IMR-90 (cell line): ENCODE data around the gene NTM. TPM values are rescaled to one million over a fixed set of nuclear protein-coding genes. Genes with fewer than 3 reads are reported as not detected.

ENCODE experiments used
- ATAC-seq: fragments of 200-7000 bp; cut with Tn5 transposase; 2 replicates; pipeline ENCODE4 v1.9.1; 2020; ENCODE audit warnings: low read depth, mild to moderate bottlenecking, moderate library complexity
- BruUV-seq: library from RNA; stranded (reverse); fragments of 400-500 nt; replicated peaks from 2 replicates; lab custom pipeline; 2021; lab: Mats Ljungman, UMichigan
- CTCF ChIA-PET: fragments of 300-600 bp; formaldehyde crosslinking; extraction: SDS; loops from one replicate; lab custom pipeline; 2021; ENCODE audit warnings: antibody characterized with exemption; lab: Yijun Ruan, JAX
- POLR2A ChIA-PET: fragments of 300-600 bp; sonication (Branson Sonifier 250); formaldehyde crosslinking; loops from one replicate; lab custom pipeline; 2022; ENCODE audit warnings: antibody characterized with exemption; ENCODE audit not compliant: unreplicated experiment; lab: Charles Lee
- DNase-seq: peaks from one replicate; pipeline ENCODE4 v3.0.0; 2013
- H2AFZ ChIP-seq: replicated peaks from 2 replicates; pipeline ENCODE3; 2013; ENCODE audit warnings: low read length, mild to moderate bottlenecking; ENCODE audit not compliant: poor library complexity
- H2AK5ac ChIP-seq: 2 replicates; pipeline ENCODE4 v1.6.1; 2013; ENCODE audit warnings: low read depth, low read length, inconsistent platforms
- H2AK9ac ChIP-seq: replicated peaks from 2 replicates; pipeline ENCODE3; 2013; ENCODE audit warnings: mild to moderate bottlenecking, low read depth, low read length, moderate library complexity; ENCODE audit not compliant: poor library complexity
- H2BK120ac ChIP-seq: 2 replicates; pipeline ENCODE4 v1.6.1; 2013; ENCODE audit warnings: low read depth, low read length, inconsistent platforms
- H2BK15ac ChIP-seq: 3 replicates; pipeline ENCODE4 v1.6.1; 2013; ENCODE audit warnings: low read depth, low read length, inconsistent platforms
- H2BK20ac ChIP-seq: 2 replicates; pipeline ENCODE4 v1.6.1; 2013; ENCODE audit warnings: low read depth, mild to moderate bottlenecking, inconsistent platforms, low read length, moderate library complexity
- H2BK5ac ChIP-seq: 2 replicates; pipeline ENCODE4 v1.6.1; 2013; ENCODE audit warnings: mild to moderate bottlenecking, low read depth, low read length, inconsistent platforms; ENCODE audit not compliant: poor library complexity, severe bottlenecking
- H3K14ac ChIP-seq: replicated peaks from 2 replicates; pipeline ENCODE4 v1.6.1; 2013; ENCODE audit warnings: low read depth, low read length, inconsistent platforms
- H3K18ac ChIP-seq: 2 replicates; pipeline ENCODE4 v1.6.1; 2013; ENCODE audit warnings: low read depth, low read length, control low read depth
- H3K23ac ChIP-seq: 2 replicates; pipeline ENCODE4 v1.6.1; 2013; ENCODE audit warnings: low read depth, low read length, inconsistent platforms
- H3K27ac ChIP-seq: 2 replicates; pipeline ENCODE4 v1.5.1; 2013; ENCODE audit warnings: mild to moderate bottlenecking, control low read depth, low read length; ENCODE audit not compliant: insufficient read depth
- H3K27me3 ChIP-seq: 2 replicates; pipeline ENCODE4 v1.6.1; 2013; ENCODE audit warnings: low read length; ENCODE audit not compliant: control insufficient read depth, insufficient read depth
- H3K36me3 ChIP-seq: 2 replicates; pipeline ENCODE4 v1.6.1; 2013; ENCODE audit warnings: low read length, mixed read lengths; ENCODE audit not compliant: control insufficient read depth, insufficient read depth
- H3K4ac ChIP-seq: 2 replicates; pipeline ENCODE4 v1.6.1; 2013; ENCODE audit warnings: low read depth, low read length, inconsistent platforms
- H3K4me1 ChIP-seq: 2 replicates; pipeline ENCODE4 v1.6.1; 2013; ENCODE audit warnings: low read length, mixed read lengths; ENCODE audit not compliant: control insufficient read depth, insufficient read depth
- H3K4me2 ChIP-seq: 2 replicates; pipeline ENCODE4 v1.6.1; 2013; ENCODE audit warnings: low read depth, mild to moderate bottlenecking, control low read depth, low read length, moderate library complexity
- H3K4me3 ChIP-seq: 2 replicates; pipeline ENCODE4 v1.5.1; 2013; ENCODE audit warnings: low read depth, mild to moderate bottlenecking, control low read depth, low read length, moderate library complexity; ENCODE audit not compliant: insufficient read depth
- H3K56ac ChIP-seq: 2 replicates; pipeline ENCODE4 v1.6.1; 2013; ENCODE audit warnings: low read length, inconsistent platforms; ENCODE audit not compliant: insufficient read depth; ENCODE audit errors: extremely low read depth
- H3K79me1 ChIP-seq, 2 experiments: 2 replicates each; pipeline ENCODE4 v1.6.1; 2013; ENCODE audit warnings: low read length in 2 of 2, inconsistent platforms in 1 of 2, low read depth in 1 of 2
- H3K9ac ChIP-seq: 2 replicates; pipeline ENCODE4 v1.6.1; 2013; ENCODE audit warnings: low read depth, low read length, control low read depth
- H3K9me1 ChIP-seq: 2 replicates; pipeline ENCODE4 v1.6.1; 2013; ENCODE audit warnings: low read length, inconsistent platforms; ENCODE audit not compliant: insufficient read depth
- H3K9me3 ChIP-seq: 2 replicates; pipeline ENCODE4 v1.6.1; 2013; ENCODE audit warnings: low read length; ENCODE audit not compliant: control insufficient read depth, insufficient read depth
- H4K20me1 ChIP-seq: 2 replicates; pipeline ENCODE4 v1.6.1; 2013; ENCODE audit warnings: low read length, inconsistent platforms; ENCODE audit not compliant: insufficient read depth
- H4K5ac ChIP-seq: 2 replicates; pipeline ENCODE4 v1.6.1; 2013; ENCODE audit warnings: mild to moderate bottlenecking, low read depth, low read length, control low read depth
- H4K8ac ChIP-seq, 2 experiments: 2 replicates each; pipeline ENCODE4 v1.6.1; 2013; ENCODE audit warnings: low read depth in 2 of 2, low read length in 2 of 2, control low read depth in 1 of 2, inconsistent platforms in 1 of 2
- H4K91ac ChIP-seq: 2 replicates; pipeline ENCODE4 v1.6.1; 2013; ENCODE audit warnings: low read depth, low read length, inconsistent platforms; ENCODE audit not compliant: insufficient read depth
- BHLHE40 ChIP-seq: fragments of 150-350 bp; IDR thresholded peaks from 2 replicates; pipeline ENCODE4 v1.6.1; 2016; ENCODE audit warnings: mild to moderate bottlenecking, low read depth, low read length
- CEBPB ChIP-seq: IDR thresholded peaks from 2 replicates; pipeline ENCODE4 v1.6.1; 2012; ENCODE audit warnings: low read depth, low read length, improper control_type of control experiment
- CHD1 ChIP-seq: IDR thresholded peaks from 2 replicates; pipeline ENCODE4 v1.6.1; 2012; ENCODE audit warnings: low read depth, low read length, improper control_type of control experiment
- CTCF ChIP-seq: conservative IDR thresholded peaks from 2 replicates; pipeline ENCODE4 v1.5.1; 2012; ENCODE audit warnings: mild to moderate bottlenecking, low read depth, low read length, improper control_type of control experiment
- FOS ChIP-seq: fragments of 150-350 bp; IDR thresholded peaks from 2 replicates; pipeline ENCODE4 v1.6.1; 2016; ENCODE audit warnings: low read depth, low read length
- MAFK ChIP-seq: IDR thresholded peaks from 2 replicates; pipeline ENCODE4 v1.6.1; 2012; ENCODE audit warnings: low read depth, low read length, improper control_type of control experiment
- MAZ ChIP-seq: IDR thresholded peaks from 2 replicates; pipeline ENCODE4 v1.6.1; 2012; ENCODE audit warnings: low read depth, mild to moderate bottlenecking, low read length, improper control_type of control experiment, moderate library complexity, borderline replicate concordance
- MXI1 ChIP-seq: IDR thresholded peaks from 2 replicates; pipeline ENCODE4 v1.6.1; 2012; ENCODE audit warnings: low read depth, mild to moderate bottlenecking, low read length, moderate library complexity, borderline replicate concordance
- NFE2L2 ChIP-seq: fragments of 150-350 bp; IDR thresholded peaks from 2 replicates; pipeline ENCODE4 v1.6.1; 2016; ENCODE audit warnings: low read depth, mild to moderate bottlenecking, low read length
- POLR2A ChIP-seq: IDR thresholded peaks from 2 replicates; pipeline ENCODE4 v1.6.1; 2012; ENCODE audit warnings: mild to moderate bottlenecking, low read depth, low read length
- RAD21 ChIP-seq: IDR thresholded peaks from 2 replicates; pipeline ENCODE4 v1.6.1; 2012; ENCODE audit warnings: low read length, improper control_type of control experiment
- RCOR1 ChIP-seq: IDR thresholded peaks from 2 replicates; pipeline ENCODE4 v1.6.1; 2012; ENCODE audit warnings: mild to moderate bottlenecking, low read length, improper control_type of control experiment; ENCODE audit not compliant: insufficient replicate concordance
- RFX5 ChIP-seq: IDR thresholded peaks from 2 replicates; pipeline ENCODE4 v1.8.0; 2012; ENCODE audit warnings: low read depth, mild to moderate bottlenecking, low read length, moderate library complexity
- USF2 ChIP-seq: fragments of 150-350 bp; IDR thresholded peaks from 2 replicates; pipeline ENCODE4 v1.6.1; 2017; ENCODE audit warnings: mild to moderate bottlenecking, antibody characterized with exemption, low read length, low read depth
- WGBS, 2 experiments: methylation state at CpG; one replicate each; pipeline versions ENCODE4 v1.1.5 to v1.1.7; 2013; ENCODE audit warnings: missing lambda C conversion rate in 2 of 2; ENCODE audit not compliant: insufficient read length in 1 of 2; ENCODE audit errors: extremely low coverage in 2 of 2; 5-methylcytosine and 5-hydroxymethylcytosine counted together
- dilution Hi-C: fragments of 300-500 bp; cut with HindIII; formaldehyde crosslinking; loops from one replicate; pipeline ENCODE4 v1.14.3; 2018; ENCODE audit warnings: low sequenced_read_pairs; ENCODE audit not compliant: unreplicated experiment
- in situ Hi-C: fragments of 300-500 bp; cut with MboI; formaldehyde crosslinking; loops from 3 replicates; pipeline ENCODE4 v1.14.3; 2019; ENCODE audit warnings: low sequenced_read_pairs, inconsistent platforms, mixed read lengths
- intact Hi-C: fragments of 100-400 bp; cut with micrococcal nuclease; formaldehyde crosslinking; loops from 2 replicates; pipeline ENCODE4 v1.10.0; 2022
- polyA plus RNA-seq, 3 experiments: library from polyadenylated mRNA; depleted of rRNA; stranded (reverse); fragments of >200 nt; gene quantifications; 2 replicates each; pipeline ENCODE4 v1.2.3, GENCODE V29; 2012; ENCODE audit warnings: low replicate concordance in 1 of 3
- total RNA-seq: library from RNA; depleted of rRNA; stranded (reverse); fragments of >200 nt; gene quantifications from 2 replicates; pipeline ENCODE4 v1.2.3, GENCODE V29; 2012
- TF ChIP-seq, protein P1 (sequence below): fragments of 150-350 bp; IDR thresholded peaks from 2 replicates; pipeline ENCODE4 v1.6.1; 2016; ENCODE audit warnings: low read depth, mild to moderate bottlenecking, low read length, moderate library complexity, borderline replicate concordance

Gene NTM
- total and polyA plus RNA-seq, 2 of the 4 experiments (the other 2 are of a cell fraction), result 19.5 to 25.5 TPM

- DNase-seq (no peak), ATAC-seq (peak; percentile 42)
- Histone ChIP-seq H3K14ac (no peak overlapping the region), H2BK5ac (no peak overlapping the region), H3K36me3 (no peaks in the 10 kb centered on the region), H2AFZ (no peak overlapping the region), H4K20me1 (no peaks in the 10 kb centered on the region), H3K23ac (no peak overlapping the region), H2BK20ac (no peak overlapping the region), H2AK9ac (no peak overlapping the region), H3K27me3 (no peaks in the 10 kb centered on the region), H2BK120ac (no peak overlapping the region), H3K4me3 (no peak overlapping the region), H3K27ac (no peak overlapping the region), H3K4ac (no peak overlapping the region), H4K91ac (no peak overlapping the region), H4K5ac (no peak overlapping the region), H2BK15ac (no peak overlapping the region), H3K4me2 (0 out of 2 replicates have a peak overlapping the region, but pooled peaks have one; percentile 17), H3K4me1 (no peaks in the 10 kb centered on the region; the same call in 1 of the 2 replicates), H3K56ac (no peak overlapping the region), H4K8ac (no peak overlapping the region), H3K9me1 (0 out of 2 replicates have a peak, but pooled peaks cover 7% of the 10 kb centered on the region), H3K79me1 (no peaks in the 10 kb centered on the region), H2AK5ac (no peak overlapping the region), H3K18ac (no peak overlapping the region), H3K9me3 (no peaks in the 10 kb centered on the region), H3K9ac (no peak overlapping the region)
- intact Hi-C loops (no loop called here), in situ Hi-C loops (no loop called here), dilution Hi-C loops (no loop called here)
- no peak for TF ChIP-seq RFX5
- TF ChIP-seq RAD21, result no peak
- TF ChIP-seq BHLHE40, result no peak
- no peak for TF ChIP-seq NFE2L2
- no peak for TF ChIP-seq MXI1
- TF ChIP-seq CEBPB, result no peak
- no peak for TF ChIP-seq POLR2A
- no peak for TF ChIP-seq FOS
- TF ChIP-seq CTCF, result no peak
- TF ChIP-seq MAFK, result no peak
- no peak for TF ChIP-seq USF2
- TF ChIP-seq CHD1, result no peak
- TF ChIP-seq, protein P1, sequence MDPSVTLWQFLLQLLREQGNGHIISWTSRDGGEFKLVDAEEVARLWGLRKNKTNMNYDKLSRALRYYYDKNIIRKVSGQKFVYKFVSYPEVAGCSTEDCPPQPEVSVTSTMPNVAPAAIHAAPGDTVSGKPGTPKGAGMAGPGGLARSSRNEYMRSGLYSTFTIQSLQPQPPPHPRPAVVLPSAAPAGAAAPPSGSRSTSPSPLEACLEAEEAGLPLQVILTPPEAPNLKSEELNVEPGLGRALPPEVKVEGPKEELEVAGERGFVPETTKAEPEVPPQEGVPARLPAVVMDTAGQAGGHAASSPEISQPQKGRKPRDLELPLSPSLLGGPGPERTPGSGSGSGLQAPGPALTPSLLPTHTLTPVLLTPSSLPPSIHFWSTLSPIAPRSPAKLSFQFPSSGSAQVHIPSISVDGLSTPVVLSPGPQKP, result no peak
- TF ChIP-seq MAZ, result no peak
- no peak for TF ChIP-seq RCOR1
- ChIA-PET POLR2A (no interaction called here), CTCF (no interaction called here)
- no TSS peak for BruUV-seq
- no CpG with 5 or more reads among the region's 4 CpGs for WGBS, 2 experiments
These were observed 817.0 kb downstream of the NTM start for GRCh38 chr11:132187386-132187785.
